ENCODE measurements around the gene CD38. TPM values are rescaled to one million over a fixed set of nuclear protein-coding genes. Genes with fewer than 3 reads are reported as not detected.

Gene CD38
- total RNA-seq, 2 experiments from 2014 or later: 26.3 to 29.5 TPM

DNA sequence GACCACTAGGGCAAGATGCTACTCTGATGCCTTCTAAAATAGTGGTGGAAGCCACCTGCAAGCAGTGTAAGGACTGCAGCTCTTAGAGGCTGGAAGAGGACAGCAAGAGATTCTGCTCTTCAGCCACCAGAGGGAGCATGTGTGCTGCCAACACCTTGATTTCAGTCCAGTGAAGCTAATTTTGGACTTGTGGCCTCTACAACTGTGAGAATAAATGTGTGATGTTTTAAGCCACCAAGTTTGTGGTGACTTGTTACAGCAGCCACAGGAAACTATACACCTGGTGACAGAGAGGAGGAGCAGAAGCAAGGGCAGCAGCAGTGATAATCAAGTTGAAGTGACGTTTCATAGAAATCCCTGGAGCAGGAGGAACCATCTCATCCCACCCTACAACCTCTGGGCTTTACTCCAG lies 104.6 kb downstream of the CD38 start:
- POLR2A ChIA-PET: no interaction called here
- CTCF ChIA-PET: interaction anchor here (0.5 to 3.9 kb wide), 24 partner anchors 9 to 180 kb away, joined by 3 to 27 read pairs (median 4); partner anchors contain the start of gene BST1

DNA sequence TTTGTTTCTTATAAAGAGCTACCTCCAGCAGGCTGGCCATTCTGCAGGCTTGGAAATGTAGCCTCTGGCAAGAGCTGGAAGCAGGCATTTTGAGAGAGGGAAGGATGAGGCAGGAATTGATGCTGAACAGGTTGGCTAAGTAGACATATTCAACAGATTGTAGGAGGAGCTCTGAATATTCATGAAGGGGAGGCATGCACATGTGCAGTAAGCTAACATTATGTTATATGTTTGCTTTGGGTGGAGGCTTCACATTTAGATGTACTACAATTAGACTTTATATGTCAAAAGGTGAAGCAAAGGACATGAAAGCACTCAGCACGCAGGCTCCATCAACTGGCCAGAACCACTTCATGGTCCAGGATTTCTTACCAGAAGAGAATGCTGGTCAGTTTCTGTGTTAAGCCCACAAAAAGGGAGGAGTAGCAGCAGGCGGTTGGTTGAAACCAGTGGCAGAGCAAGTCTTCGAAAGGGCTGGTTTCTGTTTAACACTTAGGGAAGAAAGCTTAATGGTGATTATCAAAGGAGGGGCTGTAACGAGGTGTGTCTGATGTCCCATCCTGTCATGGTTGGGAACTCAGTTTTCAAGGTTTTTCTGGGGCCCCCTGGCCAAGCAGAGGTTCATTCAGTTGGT lies 105.6 kb downstream of the CD38 start:
- CTCF ChIA-PET: interaction anchor here (0.6 to 3.9 kb wide), 11 partner anchors 10 to 121 kb away, joined by 3 to 27 read pairs (median 6); no protein-coding TSS in a partner anchor
- POLR2A ChIA-PET: no interaction called here

DNA sequence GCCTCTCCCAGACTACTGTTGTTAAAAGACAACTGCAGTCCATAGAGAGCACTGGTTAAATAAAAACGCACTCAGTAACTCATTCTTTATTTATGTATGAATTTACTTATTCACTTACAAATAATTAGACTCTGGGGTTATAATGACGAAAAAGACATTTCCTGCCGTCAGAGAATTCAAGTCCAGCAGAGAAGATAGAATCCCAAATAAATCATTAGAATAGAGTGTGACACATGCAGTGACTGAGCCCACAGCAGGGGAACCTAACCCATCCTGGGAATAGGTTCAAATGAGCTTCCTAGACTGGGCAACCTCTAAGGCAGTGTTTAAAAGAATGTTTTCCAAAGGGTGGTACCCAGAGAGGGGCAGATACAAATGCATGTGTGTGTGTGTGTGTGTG lies 106.5 kb downstream of the CD38 start:
- CTCF ChIA-PET: no interaction called here
- POLR2A ChIA-PET: no interaction called here

DNA sequence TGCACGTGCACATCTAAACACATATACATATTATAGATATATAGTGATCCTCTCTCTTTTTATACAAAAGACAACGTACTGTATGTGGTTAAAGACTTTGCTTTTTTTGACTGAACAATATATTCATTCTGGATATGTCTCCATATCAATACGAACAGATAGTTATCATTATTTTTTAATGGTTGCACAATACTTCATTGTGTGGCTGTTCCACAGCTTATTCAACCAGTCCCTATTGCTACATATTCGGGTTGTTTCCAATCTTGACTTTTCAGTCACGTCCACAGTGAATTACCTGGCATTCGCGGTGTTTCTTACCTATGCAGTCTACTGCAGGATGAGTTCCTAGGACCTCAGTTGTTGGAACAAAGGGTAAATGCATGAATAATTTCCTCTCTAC lies 107.3 kb downstream of the CD38 start:
- ChIA-PET POLR2A (no interaction called here), CTCF (no interaction called here)

DNA sequence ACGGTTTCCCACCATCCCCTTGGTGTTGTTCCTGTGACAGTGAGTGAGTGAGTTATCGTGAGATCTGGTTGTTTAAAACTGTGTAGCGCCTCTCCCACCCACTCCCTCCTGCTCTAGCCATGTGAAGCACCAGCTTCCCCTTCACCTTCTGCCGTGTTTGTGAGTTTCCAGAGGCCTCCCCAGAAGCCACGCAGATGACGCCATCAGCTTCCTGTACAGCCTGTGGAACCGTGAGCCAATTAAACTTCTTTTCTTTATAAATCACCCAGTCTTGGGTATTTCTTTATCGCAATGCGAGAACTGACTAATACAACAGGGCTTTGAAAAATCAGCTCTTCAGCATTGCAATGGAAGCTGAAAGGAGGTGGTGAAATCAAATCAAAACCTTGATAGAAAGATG lies 110.4 kb downstream of the CD38 start:
- CTCF ChIA-PET: no interaction called here
- POLR2A ChIA-PET: no interaction called here

DNA sequence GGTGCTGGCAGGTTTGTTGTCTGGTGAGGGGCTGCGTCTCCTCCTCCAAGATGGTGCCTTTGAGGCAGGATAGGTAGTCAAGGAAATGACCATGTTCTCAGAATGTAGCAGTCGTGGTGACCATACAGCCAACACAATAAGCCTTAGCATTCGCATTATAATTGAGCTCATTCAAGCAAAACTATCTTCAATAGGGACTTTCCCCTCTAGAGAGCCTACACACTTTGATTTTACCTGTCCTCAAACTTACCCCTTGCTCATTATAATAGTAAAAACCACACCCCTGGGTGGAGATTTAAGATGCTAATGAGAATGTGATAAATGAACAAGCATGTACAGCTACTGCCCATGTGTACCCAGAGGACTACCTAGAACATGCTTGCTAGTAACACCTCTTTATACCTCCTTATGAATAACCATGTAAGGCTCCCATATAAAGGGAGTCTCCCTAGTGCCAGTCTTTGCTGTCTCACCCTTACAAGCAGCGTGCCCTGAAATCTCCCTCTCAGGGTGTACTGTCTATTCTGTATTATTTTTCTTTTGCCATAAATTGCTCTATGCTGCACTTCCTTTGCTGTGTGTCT lies 112.2 kb downstream of the CD38 start:
- ChIA-PET POLR2A (no interaction called here), CTCF (no interaction called here)

DNA sequence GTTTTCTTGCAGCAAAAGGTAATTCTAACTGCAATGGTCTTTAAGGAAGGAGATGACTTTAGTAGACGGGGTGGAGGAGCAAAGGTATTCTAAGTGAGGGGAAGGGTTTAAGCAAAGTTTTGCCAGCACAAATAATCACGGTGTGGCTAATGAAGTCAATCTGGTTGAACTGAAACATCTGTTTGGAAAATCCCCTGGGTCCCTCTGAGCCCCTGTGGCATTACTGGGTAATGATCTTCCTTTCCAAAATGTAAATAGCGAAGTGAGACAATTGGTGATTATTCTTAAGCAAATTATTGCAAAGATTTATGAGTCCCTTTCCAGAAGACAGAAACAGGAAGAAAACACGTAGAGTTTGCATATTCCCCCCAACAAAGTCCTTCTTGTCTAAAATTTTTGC lies 113.2 kb downstream of the CD38 start:
- POLR2A ChIA-PET: no interaction called here

DNA sequence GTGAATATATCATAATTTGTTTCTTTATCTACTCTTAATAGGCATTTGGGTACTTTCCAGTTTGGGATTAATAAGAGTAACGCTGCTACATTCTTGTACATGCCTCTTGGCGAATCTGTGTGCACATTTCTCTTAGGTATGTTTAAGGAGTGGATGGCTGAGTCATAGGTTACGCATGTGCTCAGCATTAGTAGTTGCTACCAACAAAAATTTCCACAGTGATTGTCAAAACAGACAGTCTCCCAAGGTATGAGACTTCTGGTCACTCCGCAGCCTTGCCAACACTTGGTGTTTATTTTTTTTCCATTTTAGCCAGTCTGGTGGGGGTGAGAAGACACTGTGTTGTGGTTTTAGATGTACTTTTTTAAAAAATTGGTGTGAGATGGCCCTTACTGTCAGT lies 115.8 kb downstream of the CD38 start:
- POLR2A ChIA-PET: no interaction called here
- CTCF ChIA-PET: interaction anchor here (1.2 kb wide), 1 partner anchor 11 kb away, joined by 3 read pairs; no protein-coding TSS in a partner anchor

More for the DNA sequence above, 113.2 kb downstream of the CD38 start:
- CTCF ChIA-PET: no interaction called here

DNA sequence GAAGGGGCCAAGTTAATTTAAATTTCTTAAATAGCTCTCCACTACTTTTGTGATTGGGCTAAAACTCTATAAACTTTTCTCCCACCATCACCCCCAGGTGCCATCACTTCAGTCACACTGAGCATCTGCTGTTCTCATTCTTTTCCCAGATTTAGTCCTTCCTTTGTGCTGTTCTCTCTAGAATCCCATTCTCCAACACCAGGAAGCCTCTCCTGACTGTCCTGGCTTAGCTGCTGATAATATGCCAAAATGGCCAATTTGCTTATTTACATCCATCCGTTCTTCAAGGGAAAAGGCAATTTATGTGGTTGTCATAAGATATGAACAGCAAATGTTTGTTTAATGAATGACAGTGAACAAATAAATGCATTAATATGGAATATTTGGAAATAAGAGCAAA lies 116.3 kb downstream of the CD38 start:
- CTCF ChIA-PET: interaction anchor here (1.2 kb wide), 1 partner anchor 11 kb away, joined by 3 read pairs; no protein-coding TSS in a partner anchor
- POLR2A ChIA-PET: no interaction called here

DNA sequence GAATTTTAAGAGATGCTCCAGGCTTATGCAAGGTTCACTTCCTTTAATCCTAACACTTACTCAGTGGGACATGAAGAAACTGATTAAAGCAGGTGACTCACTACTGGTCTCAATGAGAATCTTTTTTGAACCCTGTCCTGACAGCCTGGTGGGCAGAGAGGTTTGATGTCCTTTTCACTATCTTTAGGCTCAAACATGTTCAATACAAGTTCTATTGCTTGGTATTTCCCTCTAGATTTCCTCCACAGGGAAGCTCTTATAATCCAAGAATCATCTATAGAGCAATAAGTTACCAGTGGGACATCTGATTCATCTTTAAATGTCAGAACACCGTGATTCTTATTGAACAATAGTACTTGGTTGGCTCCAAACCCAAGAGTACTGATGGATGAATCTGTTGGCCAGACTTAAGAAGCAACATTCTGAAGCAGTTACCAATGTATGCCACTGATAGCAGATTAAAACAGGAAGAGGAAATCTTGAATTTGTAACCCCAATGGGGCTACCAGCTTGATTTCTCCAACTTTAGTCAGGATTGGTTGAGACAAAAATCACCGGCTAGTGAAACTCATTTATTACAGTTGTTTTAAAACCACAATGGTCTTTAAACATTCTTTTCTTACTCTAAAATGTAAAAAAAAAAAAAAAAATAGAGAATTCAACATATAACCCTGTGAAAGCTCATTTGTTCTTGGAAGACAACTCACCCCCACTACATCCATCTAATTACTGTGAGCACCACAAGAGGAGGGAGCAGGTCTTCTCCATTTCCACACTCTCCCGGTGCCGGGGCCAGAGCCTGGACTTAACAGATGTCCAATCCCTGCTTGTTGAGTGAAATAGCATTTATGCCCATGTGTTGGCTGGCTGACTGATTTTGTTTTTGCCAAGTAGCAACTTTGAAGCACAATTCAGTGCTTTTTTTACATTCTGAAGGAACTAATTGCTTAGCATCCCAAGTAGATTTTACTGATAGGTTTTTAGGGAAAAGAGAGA lies 117.1 kb downstream of the CD38 start:
- ChIA-PET CTCF (no interaction called here), POLR2A (no interaction called here)

DNA sequence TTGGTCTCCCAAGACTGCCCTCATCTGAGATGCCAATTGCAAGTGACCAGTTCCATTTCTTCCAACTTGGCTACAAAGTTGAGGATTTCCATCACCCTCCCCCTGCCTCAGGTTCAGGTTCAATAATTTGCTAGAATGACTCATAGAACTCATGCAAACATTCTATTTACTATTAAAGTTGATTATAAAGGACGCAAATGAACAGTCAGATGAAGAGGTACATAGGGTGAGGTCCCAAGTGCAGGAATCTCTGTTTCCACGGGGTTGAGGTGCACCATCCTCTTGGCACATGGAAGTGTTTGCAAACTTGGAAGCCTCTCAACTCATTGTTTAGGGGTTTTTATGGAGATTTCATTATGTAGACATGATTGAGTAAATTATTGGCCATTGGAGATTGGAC lies 119.4 kb downstream of the CD38 start:
- ChIA-PET POLR2A (no interaction called here), CTCF (interaction anchor here (1.1 kb wide), 1 partner anchor 15 kb away, joined by 4 read pairs; no protein-coding TSS in a partner anchor)

DNA sequence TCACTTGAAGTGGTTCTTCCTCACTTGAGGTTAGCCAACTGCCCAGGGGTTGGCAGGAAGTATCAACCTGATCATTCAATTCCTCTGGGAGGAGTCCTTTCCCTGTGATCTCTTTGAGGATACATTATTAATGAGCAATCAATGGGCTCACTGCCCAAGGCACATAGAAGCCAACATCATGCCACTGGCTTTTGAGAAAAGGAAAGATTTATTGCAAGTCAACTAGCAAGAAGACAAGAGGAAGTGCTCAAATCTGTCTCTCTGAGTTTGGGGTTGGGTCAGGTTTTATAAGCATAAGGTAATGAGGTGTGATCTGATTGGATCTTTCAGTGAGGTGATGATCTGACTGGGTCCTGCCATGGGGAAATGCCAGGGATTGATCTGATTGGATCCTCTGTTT lies 120.8 kb downstream of the CD38 start:
- POLR2A ChIA-PET: no interaction called here
- CTCF ChIA-PET: no interaction called here

DNA sequence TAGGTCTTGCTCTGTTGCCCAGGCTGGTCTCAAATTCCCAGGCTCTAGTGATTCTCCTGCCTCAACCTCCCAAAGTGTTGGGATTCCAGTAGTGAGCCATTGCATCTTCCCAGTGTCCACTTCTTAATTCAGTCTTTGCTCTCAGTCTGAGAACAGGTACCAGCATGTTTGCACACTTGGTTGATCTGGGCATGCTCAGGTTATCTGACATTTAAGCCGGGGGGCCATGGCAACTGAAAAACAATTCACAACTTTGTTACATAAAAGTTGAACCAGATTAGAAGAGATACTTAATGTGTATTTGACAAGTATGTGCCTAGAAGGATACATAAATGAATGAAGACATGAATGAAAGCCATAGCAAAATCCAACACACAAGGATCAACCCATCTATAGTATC lies 121.4 kb downstream of the CD38 start:
- POLR2A ChIA-PET: no interaction called here
- CTCF ChIA-PET: no interaction called here

DNA sequence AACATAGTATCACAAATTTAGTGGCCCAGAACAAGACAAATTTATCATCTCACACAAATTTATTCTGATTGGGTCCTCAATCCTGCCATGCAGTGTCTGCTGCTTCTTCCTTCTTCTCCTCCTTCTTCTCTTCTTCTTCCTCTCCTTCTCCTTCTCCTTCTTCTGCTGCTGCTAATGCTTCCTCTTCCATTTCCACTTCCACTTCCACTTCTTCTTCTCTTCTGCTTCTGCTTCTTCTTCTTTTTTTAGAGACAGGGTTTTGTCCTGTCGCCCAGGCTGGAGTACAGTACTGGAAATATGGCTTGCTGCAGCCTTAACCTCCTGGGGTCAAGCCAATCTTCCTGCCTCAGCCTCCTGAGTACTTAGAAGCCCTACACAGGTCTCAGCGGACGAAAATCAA lies 122.9 kb downstream of the CD38 start:
- CTCF ChIA-PET: no interaction called here
- POLR2A ChIA-PET: no interaction called here

DNA sequence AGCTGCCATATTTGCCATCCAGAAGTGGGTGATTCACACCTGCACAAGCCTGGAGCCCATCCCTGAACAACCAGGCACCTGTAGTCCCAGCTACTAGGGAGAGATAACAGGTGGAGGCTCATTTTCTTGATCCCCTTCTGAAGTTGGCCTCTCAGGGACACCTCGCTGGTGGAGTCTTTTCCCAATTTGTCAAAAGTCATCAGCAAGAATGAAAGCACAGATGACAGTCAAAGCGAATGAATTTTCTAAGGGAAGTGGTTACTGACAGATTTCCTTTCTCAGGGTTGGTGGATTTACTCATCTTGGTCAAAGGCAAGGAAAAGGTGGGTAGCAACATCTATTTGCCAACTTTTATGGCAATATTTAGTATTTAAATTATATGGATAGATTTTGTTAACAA lies 123.9 kb downstream of the CD38 start:
- ChIA-PET CTCF (interaction anchor here (1.0 kb wide), 1 partner anchor 19 kb away, joined by 4 read pairs; no protein-coding TSS in a partner anchor), POLR2A (no interaction called here)

DNA sequence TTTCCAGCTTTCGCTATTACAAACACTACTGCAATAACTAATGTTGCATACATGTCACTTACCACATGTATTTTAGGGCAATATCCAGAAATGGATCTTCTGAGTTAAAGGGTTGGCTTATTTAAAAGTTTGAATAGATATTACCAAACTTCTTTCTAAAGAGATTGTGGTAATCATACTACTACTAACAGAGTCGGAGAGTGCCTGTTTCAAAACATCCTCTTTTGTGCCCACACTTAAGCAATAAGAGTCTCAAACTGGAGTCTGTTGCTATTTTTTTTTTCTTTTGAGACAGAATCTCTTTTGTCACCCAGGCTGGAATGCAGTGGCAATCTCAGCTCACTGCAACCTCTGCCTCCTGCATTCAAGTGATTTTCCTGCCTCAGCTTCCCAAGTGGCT lies 124.6 kb downstream of the CD38 start:
- POLR2A ChIA-PET: no interaction called here
- CTCF ChIA-PET: interaction anchor here (2.2 kb wide), 1 partner anchor 20 kb away, joined by 6 read pairs; no protein-coding TSS in a partner anchor

Other genes starting within 250 kb of the CD38 start
- gene FBXL5, start 123.0 kb upstream of the CD38 start, total RNA-seq: 10 to 100 TPM; 27.9 to 29.6 TPM
- 10 to 100 TPM; 10.3 to 12.1 TPM for gene FAM200B, start 96.5 kb upstream of the CD38 start, total RNA-seq
- under 1 TPM; 0.38 to 0.44 TPM for gene BST1, start 75.3 kb upstream of the CD38 start, total RNA-seq
- gene FGFBP1, start 160.4 kb downstream of the CD38 start, total RNA-seq: not detected
- 1 to 10 TPM; 2.1 to 2.5 TPM for gene FGFBP2, start 184.8 kb downstream of the CD38 start, total RNA-seq